A549 (cell line): ENCODE data around the gene CELF4. TPM values are rescaled to one million over a fixed set of nuclear protein-coding genes. Genes with fewer than 3 reads are reported as not detected.

ENCODE experiments used
- ATAC-seq, 2 experiments: fragments of 200-7000 bp in 1 of 2; fragments of >200 bp in 1 of 2; cut with Nextera tagmentation in 1 of 2; cut with Tn5 transposase in 1 of 2; 3 replicates each; pipeline versions ENCODE4 v1.8.0 to v1.9.1; 2018 to 2020; ENCODE audit warnings: mild to moderate bottlenecking in 1 of 2, moderate library complexity in 1 of 2
- CTCF ChIA-PET: fragments of 300-600 bp; sonication (Branson Sonifier 250); formaldehyde crosslinking; extraction: SDS; loops from one replicate; lab custom pipeline; 2021; ENCODE audit warnings: antibody characterized with exemption, inconsistent platforms; lab: Yijun Ruan, JAX
- POLR2A ChIA-PET: fragments of 350-600 bp; formaldehyde crosslinking; extraction: SDS; loops from one replicate; lab custom pipeline; 2021; ENCODE audit warnings: antibody characterized with exemption, inconsistent platforms; lab: Yijun Ruan, JAX
- DNase-seq, 2 experiments: peaks; one replicate each; pipeline versions ENCODE4 v3.0.0 to v3.0.0-alpha.2; 2011 to 2016; ENCODE audit warnings: low read depth in 1 of 2, low spot score in 1 of 2
- FAIRE-seq: peaks from 2 replicates; lab custom pipeline; 2011; peaks lifted over from hg19 to GRCh38; lab: Jason Lieb, UNC
- H3K27ac ChIP-seq, 2 experiments: fragments of >200 bp; sonication (Bioruptor Twin); formaldehyde crosslinking; 3 replicates each; pipeline ENCODE4 v1.5.1; 2016 to 2017
- H3K4me1 ChIP-seq: fragments of >200 bp; sonication (Bioruptor Twin); formaldehyde crosslinking; 3 replicates; pipeline ENCODE4 v1.6.1; 2016
- H3K4me2 ChIP-seq: fragments of >200 bp; sonication (Bioruptor Twin); formaldehyde crosslinking; 3 replicates; pipeline ENCODE4 v1.6.1; 2016
- H3K4me3 ChIP-seq: fragments of >200 bp; sonication (Bioruptor Twin); formaldehyde crosslinking; 3 replicates; pipeline ENCODE4 v1.5.1; 2016
- H3K9me3 ChIP-seq: fragments of >200 bp; sonication (Bioruptor Twin); formaldehyde crosslinking; 3 replicates; pipeline ENCODE4 v1.6.1; 2016
- CBX2 ChIP-seq: fragments of 200-600 bp; sonication (generic); IDR thresholded peaks from 2 replicates; pipeline ENCODE4 v1.6.1; 2016; ENCODE audit warnings: low read depth, mild to moderate bottlenecking, borderline replicate concordance
- CBX8 ChIP-seq: fragments of 200-600 bp; sonication (generic); IDR thresholded peaks from 2 replicates; pipeline ENCODE4 v1.6.1; 2016
- CHD2 ChIP-seq: fragments of 150-350 bp; IDR thresholded peaks from 2 replicates; pipeline ENCODE4 v1.6.1; 2014; ENCODE audit warnings: low read length; ENCODE audit not compliant: partially characterized antibody
- CHD4 ChIP-seq: fragments of 200-600 bp; sonication (generic); IDR thresholded peaks from 2 replicates; pipeline ENCODE4 v1.6.1; 2016; ENCODE audit warnings: antibody characterized with exemption, mild to moderate bottlenecking, borderline replicate concordance
- EHF ChIP-seq: fragments of 250-450 bp; sonication (Bioruptor Pico); IDR thresholded peaks from 2 replicates; pipeline ENCODE4 v1.5.0; 2020; ENCODE audit warnings: mild to moderate bottlenecking
- EP300 ChIP-seq, 2 experiments: fragments of >200 bp; sonication (Bioruptor Twin); formaldehyde crosslinking; IDR thresholded peaks; 2 replicates in 1 of 2; 3 replicates in 1 of 2; pipeline ENCODE4 v1.6.1; 2016 to 2017
- HDAC2 ChIP-seq: fragments of 200-600 bp; sonication (generic); IDR thresholded peaks from 2 replicates; pipeline ENCODE4 v1.6.1; 2016
- HOXB13 ChIP-seq: fragments of 250-450 bp; sonication (Bioruptor Pico); IDR thresholded peaks from 2 replicates; pipeline ENCODE4 v1.5.0; 2020; ENCODE audit warnings: low read depth, mild to moderate bottlenecking, moderate library complexity
- MYC ChIP-seq: IDR thresholded peaks from 2 replicates; pipeline ENCODE4 v1.6.1; 2012; ENCODE audit warnings: mild to moderate bottlenecking, inconsistent platforms, low read length, improper control_type of control experiment, borderline replicate concordance
- NFE2L2 ChIP-seq: fragments of 150-350 bp; conservative IDR thresholded peaks from 2 replicates; pipeline ENCODE4 v1.6.1; 2014; ENCODE audit warnings: low read length
- NPAS2 ChIP-seq: fragments of 250-450 bp; sonication (Bioruptor Pico); IDR thresholded peaks from 2 replicates; pipeline ENCODE4 v1.8.0; 2022; ENCODE audit warnings: mild to moderate bottlenecking, moderate library complexity, borderline replicate concordance
- NR3C1 ChIP-seq: fragments of >200 bp; sonication (Bioruptor Twin); formaldehyde crosslinking; IDR thresholded peaks from 3 replicates; pipeline ENCODE4 v1.6.1; 2017
- RARB ChIP-seq: fragments of 250-450 bp; sonication (Bioruptor Pico); IDR thresholded peaks from 2 replicates; pipeline ENCODE4 v1.8.0; 2021; ENCODE audit warnings: mild to moderate bottlenecking, moderate library complexity
- RNF2 ChIP-seq: fragments of 200-600 bp; sonication (generic); IDR thresholded peaks from 2 replicates; pipeline ENCODE4 v1.6.1; 2016; ENCODE audit warnings: low read depth, mild to moderate bottlenecking, antibody characterized with exemption, moderate library complexity, borderline replicate concordance
- SMC3 ChIP-seq: fragments of >200 bp; sonication (Bioruptor Twin); formaldehyde crosslinking; IDR thresholded peaks from 3 replicates; pipeline ENCODE4 v1.6.1; 2018; ENCODE audit warnings: inconsistent platforms
- TFCP2L1 ChIP-seq: fragments of 250-450 bp; sonication (Bioruptor Pico); IDR thresholded peaks from 2 replicates; pipeline ENCODE4 v1.5.0; 2021; ENCODE audit warnings: mild to moderate bottlenecking
- ZNF302 ChIP-seq: fragments of 250-450 bp; sonication (Bioruptor Pico); IDR thresholded peaks from 2 replicates; pipeline ENCODE4 v1.9.0; 2021; ENCODE audit warnings: inconsistent platforms, mild to moderate bottlenecking, moderate library complexity
- WGBS: methylation state at CpG from one replicate; pipeline ENCODE4 v1.1.6; 2017; ENCODE audit errors: missing lambda C conversion rate; 5-methylcytosine and 5-hydroxymethylcytosine counted together
- polyA plus RNA-seq, 4 experiments: library from polyadenylated mRNA; depleted of rRNA in 3 of 4; stranded (reverse); fragments of >200 nt; fragmentation: RNase III in 1 of 4; extraction: RNeasy Plus Mini Kit Qiagen cat#74134 plus additional on column Dnase treatment in 1 of 4; gene quantifications; 2 replicates in 3 of 4; 3 replicates in 1 of 4; pipeline ENCODE4 v1.2.3, GENCODE V29; 2011 to 2017
- TF ChIP-seq, protein P1 (sequence below): fragments of >200 bp; sonication (Bioruptor Twin); formaldehyde crosslinking; IDR thresholded peaks from 2 replicates; pipeline ENCODE4 v1.6.1; 2016
- TF ChIP-seq, protein P2 (sequence below): fragments of 200-600 bp; sonication (generic); IDR thresholded peaks from 2 replicates; pipeline ENCODE4 v1.6.1; 2016; ENCODE audit warnings: antibody characterized with exemption, mild to moderate bottlenecking, moderate library complexity

CELF4 gene
- polyA plus RNA-seq, 2 of the 4 experiments (the other 2 are of a cell fraction), result 0.08 TPM; not detected in 1

DNA sequence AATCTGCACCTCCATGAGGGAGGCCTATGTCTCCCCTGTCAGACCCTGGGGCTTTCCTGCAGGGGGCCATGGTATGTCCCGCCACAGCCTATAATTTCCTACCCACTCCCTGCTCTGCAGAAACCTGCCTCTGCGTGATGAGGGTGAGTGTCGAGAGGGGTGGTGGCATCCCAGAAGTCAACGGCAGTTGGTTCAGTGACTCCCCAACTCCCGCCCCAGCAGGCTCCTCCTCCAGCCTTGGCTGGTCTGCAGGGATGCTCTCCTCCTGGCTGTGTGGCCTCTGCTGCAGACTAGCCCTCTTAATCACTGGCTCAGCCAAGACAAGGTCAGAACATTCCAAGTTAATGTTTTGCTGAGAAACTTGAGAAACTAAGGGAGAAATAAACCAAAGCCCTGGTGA, 13.3 kb downstream of the CELF4 start:
- Histone ChIP-seq H3K4me3 (no peak overlapping the region), H3K9me3 (no peaks in the 10 kb centered on the region), H3K27ac (no peak overlapping the region), H3K4me2 (no peak overlapping the region), H3K4me1 (no peaks in the 10 kb centered on the region)
- WGBS, result 44% methylated on average over 3 of the region's 5 CpGs
- no peak for DNase-seq
- CTCF ChIA-PET, result no interaction called here
- POLR2A ChIA-PET, result no interaction called here
- FAIRE-seq, result no peak
- ATAC-seq, result no peak
- TF ChIP-seq TFCP2L1 (CRISPR knock-in tag) (no peak), EHF (CRISPR knock-in tag) (no peak), NFE2L2 (no peak), CBX2 (no peak), HDAC2 (no peak), CHD2 (no peak)
- TF ChIP-seq, protein P1, sequence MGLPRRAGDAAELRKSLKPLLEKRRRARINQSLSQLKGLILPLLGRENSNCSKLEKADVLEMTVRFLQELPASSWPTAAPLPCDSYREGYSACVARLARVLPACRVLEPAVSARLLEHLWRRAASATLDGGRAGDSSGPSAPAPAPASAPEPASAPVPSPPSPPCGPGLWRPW, result no peak

DNA sequence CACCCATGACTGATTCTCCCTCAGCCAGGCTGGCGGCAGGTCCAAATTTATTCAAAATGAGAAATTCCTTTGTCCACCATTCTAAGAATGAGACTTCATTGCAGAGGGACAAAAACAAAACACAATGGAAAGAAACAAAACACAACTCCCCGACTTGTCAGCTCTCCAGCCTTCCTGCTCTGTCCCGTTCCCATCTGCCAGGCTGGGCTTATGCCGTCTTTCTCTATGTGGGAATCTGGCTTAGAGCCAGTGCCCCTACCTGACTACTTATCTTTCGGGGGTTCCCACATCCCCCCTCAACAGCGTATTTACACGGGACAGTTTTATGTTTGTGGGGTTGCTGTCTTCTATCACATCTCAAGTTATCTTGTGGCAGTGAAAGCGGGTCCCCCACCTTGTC, 13.8 kb downstream of the CELF4 start:
- Histone ChIP-seq H3K4me1 (no peaks in the 10 kb centered on the region), H3K4me3 (no peak overlapping the region), H3K27ac (no peak overlapping the region), H3K4me2 (no peak overlapping the region), H3K9me3 (no peaks in the 10 kb centered on the region)
- DNase-seq (no peak), FAIRE-seq (no peak), ATAC-seq (no peak)
- TF ChIP-seq MYC (no peak), HOXB13 (no peak), RARB (no peak), EP300 (IDR thresholded peaks at IDR 0.05) (no peak), NR3C1 (no peak), RNF2 (no peak), NPAS2 (CRISPR knock-in tag) (no peak)
- TF ChIP-seq, protein P1, result no peak
- TF ChIP-seq, protein P2, sequence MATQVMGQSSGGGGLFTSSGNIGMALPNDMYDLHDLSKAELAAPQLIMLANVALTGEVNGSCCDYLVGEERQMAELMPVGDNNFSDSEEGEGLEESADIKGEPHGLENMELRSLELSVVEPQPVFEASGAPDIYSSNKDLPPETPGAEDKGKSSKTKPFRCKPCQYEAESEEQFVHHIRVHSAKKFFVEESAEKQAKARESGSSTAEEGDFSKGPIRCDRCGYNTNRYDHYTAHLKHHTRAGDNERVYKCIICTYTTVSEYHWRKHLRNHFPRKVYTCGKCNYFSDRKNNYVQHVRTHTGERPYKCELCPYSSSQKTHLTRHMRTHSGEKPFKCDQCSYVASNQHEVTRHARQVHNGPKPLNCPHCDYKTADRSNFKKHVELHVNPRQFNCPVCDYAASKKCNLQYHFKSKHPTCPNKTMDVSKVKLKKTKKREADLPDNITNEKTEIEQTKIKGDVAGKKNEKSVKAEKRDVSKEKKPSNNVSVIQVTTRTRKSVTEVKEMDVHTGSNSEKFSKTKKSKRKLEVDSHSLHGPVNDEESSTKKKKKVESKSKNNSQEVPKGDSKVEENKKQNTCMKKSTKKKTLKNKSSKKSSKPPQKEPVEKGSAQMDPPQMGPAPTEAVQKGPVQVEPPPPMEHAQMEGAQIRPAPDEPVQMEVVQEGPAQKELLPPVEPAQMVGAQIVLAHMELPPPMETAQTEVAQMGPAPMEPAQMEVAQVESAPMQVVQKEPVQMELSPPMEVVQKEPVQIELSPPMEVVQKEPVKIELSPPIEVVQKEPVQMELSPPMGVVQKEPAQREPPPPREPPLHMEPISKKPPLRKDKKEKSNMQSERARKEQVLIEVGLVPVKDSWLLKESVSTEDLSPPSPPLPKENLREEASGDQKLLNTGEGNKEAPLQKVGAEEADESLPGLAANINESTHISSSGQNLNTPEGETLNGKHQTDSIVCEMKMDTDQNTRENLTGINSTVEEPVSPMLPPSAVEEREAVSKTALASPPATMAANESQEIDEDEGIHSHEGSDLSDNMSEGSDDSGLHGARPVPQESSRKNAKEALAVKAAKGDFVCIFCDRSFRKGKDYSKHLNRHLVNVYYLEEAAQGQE, result no peak
- POLR2A ChIA-PET, result no interaction called here
- CTCF ChIA-PET, result no interaction called here
- 35% methylated on average over 8 of the region's 8 CpGs for whole genome bisulfite sequencing

DNA sequence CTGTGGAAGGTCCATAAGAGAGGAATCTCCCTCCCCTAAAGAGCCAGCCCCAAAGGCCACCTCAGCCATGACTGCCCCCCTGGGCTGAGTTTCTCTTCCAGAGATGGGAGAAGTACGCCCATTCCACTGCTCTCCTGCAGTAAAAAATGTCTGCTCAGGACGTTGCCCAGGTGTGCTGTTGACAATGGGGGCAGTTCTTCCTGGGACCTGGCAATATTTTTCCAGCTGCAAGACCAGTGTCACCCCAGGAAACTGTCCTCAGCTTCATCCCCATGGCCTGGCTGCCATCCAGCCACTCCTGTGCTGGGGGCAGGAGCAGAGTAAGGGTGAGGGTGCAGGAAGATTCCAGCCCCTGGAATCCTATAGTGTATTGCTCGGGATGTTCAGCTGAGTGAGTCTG, 14.3 kb downstream of the CELF4 start:
- H3K4me3 ChIP-seq, result no peak overlapping the region
- 10% methylated on average over 2 of the region's 3 CpGs for WGBS
- no peaks in the 10 kb centered on the region for H3K9me3 ChIP-seq
- CTCF ChIA-PET, result no interaction called here
- TF ChIP-seq SMC3 (no peak), CBX8 (no peak), CHD4 (no peak), ZNF302 (CRISPR knock-in tag) (no peak)
- TF ChIP-seq, all 56 proteins: peak for 0
- ATAC-seq (no peak), DNase-seq (no peak), FAIRE-seq (no peak)
- Histone ChIP-seq H3K4me1 (no peaks in the 10 kb centered on the region), H3K27ac (no peak overlapping the region), H3K4me2 (no peak overlapping the region)
- POLR2A ChIA-PET, result no interaction called here
